Measurements from ENCODE around the gene PARVB.

The PARVB gene

DNA sequence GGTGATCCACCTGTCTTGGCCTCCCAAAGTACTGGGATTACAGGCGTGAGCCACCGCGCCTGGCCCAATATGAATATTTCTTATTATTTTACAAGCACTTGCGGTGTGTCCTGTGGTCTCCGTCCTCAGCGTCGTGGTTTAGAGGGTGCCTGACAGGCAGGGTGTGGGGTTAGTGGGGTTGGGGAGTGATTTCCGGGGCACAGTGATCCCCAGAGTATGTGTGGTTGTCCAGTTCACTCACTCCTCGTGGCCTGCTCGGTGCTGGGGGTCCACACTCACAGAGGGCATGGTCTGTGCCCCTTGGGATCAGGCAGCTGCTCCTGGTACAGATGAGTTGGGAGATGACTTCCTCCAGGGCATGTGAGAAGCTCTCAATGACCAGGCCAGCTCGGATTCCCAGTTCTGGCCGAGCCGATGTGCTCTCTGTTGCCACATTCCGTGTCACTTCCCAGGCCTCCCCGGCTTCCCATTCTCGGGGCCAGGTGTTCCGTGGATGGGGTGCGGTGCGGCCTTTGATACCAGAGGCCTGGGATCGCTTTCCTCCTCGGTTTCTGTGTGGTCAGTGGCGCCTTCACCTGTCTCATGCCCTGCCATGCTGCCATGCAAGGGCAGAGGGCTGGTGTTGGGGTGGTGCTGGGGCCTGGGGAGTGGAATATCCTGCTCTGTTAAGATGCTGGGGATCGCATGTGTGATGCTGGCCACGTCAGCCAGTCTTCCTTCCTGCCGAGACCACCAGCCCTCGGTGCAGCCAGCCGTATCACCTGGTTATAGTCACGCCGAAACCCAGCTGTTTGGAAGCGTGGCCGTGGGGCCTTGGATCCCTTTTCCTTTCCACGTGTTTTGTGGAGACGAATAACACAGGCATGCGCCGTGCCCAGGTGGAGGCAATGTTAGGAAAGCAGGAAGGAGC lies 39.6 kb downstream of the PARVB start:
- DNase-seq = no peak

DNA sequence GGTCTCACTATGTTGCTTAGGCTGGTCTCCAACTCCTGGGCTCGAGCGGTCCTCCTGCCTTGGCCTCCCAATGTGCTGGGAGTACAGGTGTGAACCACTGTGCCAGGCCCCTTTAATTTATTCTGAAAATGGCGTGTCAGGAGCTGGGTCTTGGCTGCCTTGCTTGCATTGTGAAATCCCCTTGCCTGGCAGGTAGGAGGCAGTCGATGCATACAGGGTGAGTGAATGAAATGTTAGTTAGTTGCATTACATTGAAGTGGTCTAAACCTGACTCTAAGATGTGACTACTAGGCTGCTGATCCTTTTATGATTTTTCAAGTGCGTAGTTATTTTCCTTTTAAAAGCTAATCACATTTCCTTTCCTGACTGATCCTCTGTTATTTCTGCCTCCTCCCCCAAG lies 42.9 kb downstream of the PARVB start:
- DNase-seq = no peak

DNA sequence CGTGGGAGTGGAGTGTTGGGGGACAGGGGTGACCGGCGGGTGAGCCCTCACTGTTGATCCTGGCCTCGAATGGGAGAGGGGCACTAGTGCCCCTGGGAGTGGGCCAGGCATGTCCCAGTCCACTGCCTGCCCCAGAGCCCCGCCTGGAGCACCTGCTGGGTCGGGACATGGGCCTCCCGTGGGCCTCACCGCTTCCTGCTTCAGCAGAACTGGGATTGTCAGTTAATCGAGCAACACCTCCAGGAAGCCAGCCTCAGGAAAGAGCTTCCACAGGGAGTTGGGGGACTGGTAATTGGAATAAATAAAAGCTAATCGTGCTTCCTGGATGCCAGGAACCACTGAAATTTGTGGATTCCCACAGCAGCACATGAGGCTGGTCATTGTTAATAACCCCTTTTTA lies 43.8 kb downstream of the PARVB start:
- no peak for DNase-seq

DNA sequence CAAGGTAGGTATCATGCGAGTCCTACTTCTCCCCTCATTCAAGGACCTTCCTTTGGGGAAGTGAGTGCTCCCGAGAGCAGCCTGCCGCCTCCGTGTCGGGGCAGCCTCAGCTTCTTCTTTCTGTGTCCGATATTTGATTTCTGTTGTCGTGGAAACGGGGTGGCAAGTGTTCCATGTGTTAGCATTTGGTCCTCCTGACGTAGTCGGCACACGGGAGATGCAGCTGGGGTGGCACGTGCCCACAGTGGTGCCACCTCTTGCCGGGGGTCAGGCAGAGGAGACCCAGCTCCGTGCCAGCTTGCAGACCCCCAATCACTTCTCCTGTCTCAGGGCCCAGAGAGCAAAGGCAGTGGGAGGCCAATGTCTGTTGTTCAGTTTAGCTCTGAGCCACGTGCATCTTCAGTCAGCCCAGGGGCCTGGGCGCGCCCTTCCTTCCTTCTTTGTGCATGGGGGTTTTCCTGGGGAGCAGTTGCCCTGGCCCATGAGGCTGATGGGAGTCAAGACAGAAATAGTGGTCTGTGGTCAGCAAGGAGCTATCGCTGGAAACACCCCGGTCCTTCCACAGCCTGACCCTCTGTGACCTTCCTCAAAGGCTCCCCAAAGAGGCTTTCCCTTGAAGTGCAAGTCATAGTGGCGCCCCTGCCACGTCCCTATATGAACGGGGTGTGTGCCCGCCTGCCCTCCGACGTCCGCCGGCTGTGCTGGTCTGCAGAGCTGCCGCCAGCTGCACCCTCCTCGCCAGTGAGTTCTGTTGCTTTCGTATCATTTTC lies 44.5 kb downstream of the PARVB start:
- peak; percentile 81 for DNase-seq

DNA sequence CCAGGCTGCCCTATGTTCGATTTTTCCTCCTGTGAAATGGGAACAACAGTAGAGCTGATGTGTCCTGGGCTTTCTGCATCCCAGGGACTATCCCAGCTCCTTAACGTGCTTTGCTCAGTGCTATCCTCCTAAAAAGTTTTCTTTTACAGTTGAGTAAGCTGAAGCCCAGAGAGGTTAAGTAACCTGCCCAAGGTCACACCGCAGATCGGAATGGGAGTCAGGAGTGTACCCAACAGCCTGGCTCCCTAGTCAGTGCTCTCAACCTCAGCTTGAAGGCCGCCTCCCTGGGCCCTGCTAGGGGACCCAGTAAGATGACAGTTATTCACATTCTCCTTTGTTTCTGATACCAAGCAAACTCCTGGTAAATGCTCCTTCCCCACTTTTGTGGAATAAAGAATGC lies 45.9 kb downstream of the PARVB start:
- DNase-seq = no peak

DNA sequence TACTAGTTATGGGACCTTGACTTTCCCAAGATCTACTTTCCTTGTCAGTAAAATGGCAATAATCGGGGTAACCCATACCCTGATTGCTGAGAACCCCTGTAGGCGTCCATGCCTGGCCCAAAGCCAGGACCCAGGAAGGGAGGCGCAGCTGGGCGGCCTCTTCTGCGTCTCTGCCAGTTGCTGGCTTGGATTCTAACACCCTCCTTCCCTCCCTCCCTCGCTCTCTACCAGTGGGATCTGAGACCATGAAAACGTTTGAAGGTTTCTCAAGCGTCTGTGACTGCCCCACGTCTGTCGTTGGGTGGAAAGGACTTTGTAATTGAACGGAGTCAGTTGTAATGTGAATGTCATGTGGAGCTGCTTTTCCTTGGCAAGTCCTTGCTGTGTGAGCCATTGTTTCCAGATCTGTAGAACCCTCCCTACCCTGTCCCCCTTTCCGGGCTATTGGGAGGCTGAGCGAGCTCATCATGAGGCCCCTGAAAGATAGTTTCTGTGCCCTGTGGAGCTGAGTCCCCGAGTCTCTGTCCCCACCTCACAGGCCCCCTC lies 47.8 kb downstream of the PARVB start:
- DNase-seq = no peak

DNA sequence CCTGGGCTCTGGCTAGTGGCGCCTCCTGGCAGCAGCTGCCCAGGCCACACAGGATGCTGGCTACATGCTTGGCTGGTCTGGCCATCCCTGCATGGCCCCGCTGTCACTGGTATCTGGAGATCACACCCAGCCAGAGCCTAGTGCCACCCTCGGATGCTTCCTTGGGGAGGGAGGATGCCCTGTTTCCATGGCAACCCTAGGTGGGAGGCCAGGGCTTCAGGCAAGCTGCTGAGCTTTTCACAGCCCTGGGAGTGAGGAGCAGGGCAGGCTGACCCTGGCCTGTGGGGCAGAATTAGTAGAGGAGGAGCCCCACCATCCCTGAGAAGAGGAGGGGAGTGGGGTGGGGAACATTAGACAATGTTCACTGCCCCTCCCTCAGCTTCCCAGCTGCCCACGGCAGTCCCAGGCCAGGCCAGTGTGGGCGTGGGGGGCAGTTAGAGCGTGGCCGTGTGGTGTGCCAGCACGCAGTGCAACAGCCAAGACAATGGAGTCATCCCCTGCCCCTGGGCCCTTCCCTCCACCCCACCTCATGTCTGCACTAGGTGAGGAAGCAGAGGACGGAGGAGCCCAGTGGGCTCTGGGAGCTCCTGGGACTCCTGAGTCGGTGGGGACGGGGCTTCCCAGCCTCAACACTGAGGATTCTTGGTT lies 50.4 kb downstream of the PARVB start:
- no peak for DNase-seq

DNA sequence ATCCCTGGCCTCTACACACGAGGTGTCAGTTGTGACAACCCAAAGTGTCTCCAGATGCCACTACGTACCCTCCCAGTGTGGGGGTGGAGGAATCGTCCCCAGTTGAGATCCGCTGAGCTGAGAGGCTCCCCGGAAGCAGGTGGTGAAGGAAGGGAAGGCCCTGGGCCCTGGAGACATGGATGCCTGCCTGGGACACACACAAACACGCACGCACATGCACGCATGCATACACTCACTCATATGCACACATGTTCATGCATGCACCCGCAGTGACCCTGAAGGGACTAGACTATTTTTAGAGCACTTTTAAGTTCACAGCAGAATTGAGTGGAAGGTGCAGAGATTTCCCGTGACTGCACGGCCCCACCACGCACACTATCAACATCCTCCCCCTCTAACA lies 50.9 kb downstream of the PARVB start:
- DNase-seq = no peak

DNA sequence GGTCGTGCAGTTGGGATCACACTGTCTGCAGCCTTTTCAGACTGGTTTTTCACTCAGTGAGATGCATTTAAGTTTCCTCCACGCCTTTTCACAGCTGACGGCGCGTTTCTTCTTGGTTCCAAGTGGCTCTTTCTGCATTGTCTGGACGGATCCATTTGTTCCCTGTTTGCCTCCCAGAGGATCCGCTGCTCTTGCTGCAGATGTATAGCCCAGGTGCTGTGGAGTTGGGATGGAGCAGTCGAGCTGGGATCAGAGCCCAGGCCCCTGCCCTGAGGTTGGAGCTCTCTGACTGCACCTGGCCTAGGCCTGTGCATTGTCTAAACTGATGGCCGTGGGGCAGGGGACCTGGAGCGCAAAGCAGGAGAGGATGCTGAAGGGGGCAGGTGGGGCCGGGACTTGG lies 51.6 kb downstream of the PARVB start:
- no peak for DNase-seq

DNA sequence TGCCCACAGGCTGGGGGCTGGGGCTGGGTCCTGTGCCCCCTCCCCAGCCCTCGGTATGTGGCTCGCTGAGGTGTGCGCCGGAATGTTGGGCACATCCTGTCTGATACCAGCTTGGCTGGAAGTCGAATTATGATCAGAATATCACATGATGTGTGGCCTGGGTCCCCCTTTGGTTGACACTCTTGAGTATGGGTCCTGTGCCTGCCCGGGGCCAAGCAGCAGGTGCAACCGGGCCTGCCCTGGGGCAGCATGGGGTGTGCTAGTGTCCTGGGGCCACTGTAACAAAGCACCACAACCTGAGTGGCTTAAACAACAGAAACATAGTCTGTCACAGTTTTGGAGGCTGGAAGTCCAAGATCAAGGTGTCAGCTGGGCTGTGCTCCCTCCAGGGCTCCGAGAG lies 52.7 kb downstream of the PARVB start:
- no peak for DNase-seq

DNA sequence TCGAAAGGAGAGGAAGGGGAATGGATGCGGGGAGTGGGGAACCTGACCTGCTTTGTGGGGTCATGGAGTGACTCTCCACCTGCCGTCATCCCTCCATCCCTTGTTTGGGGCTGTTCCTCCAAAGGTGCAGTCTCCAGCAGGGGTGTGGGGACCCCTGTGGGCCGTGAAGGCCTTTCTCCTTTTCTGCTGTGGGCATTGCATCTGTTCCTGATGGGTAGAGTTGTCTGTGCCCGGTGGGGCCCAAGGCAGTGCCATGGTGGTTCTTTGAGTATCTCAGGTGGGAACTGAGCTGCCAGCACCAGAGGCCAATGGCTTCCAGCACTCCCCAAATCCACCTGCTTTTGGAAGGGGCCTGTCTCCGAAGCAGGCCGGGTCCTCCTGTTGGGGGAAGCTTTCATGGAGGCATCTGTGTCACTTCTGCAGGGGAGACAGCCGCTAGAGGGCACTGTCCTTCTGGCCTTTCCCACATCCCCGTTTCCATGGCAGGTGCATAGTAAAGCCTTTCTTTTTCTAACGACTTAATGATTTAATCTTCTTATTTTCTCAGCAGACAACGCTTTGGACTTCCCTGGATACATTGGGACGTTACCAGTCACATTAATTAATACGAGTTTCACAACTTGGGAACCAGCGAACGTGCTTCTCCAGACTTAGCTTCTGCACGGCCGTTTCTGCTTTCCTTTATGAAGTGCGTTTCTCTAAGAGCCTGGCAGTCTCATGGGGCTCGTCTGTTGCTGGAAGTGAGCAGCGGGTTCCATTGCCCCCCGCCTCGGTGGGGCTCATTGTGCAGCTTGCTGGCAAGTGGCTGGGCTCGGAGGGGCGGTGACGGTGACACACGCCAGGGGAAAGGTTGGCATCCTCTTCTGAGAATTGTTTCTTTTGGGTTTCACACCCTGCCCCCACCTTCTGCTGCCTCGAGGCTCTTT lies 57.1 kb downstream of the PARVB start:
- DNase-seq = peak; percentile 57

DNA sequence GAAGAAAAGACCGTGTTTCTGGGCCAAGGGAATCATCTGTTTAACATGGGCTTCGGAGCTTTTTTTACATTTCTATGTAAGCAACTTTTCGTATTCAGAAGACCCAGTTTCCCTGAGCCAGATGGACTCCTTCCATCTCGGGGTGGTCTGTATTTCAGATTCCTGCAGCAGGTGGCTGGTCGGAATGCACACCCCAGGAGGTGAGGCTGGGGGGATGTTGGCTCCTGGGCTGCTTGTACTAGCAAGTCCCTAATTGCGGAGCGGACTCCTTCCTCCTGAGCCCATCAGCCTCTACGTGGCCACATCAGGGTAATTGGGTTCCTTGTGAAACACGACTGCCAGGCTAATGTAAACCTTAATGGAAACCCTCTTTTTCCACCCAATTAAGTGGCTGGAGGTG lies 58.7 kb downstream of the PARVB start:
- DNase-seq = no peak

DNA sequence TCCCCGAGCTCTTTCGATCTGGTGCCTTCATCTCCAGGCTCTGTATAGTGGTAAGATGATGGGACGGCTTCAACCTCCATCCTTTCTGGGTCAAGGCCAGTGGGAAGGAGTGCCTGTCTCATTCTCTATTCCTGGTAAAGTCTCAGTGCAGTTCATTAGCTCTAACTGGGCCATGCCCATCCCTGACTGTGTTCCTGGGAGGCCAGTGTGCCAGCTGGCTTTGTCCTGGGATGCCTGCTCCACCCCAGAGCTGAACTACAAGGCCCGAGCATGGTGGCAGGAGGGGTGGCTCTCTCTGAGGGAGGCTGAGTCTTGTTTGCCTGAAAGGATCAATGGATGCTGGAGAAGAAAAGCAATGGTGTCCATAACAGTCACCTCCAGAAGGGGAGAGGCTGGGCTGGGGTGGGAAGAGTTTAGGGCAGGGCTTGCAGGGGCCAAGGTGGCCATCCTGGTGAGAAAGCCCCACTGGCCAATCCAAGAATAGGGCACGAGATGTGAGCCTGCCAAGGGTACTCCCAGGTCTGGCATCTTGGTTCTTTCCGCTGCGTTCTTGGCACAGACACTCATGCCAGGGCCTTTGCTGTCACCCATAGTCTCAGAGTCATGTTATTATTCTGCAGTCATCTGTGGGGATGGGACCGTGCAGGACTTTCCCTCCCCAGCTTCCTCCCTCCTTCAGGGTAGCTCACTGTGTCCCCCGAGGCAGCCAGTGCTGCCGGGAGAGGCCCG lies 60.1 kb downstream of the PARVB start:
- DNase-seq = no peak

DNA sequence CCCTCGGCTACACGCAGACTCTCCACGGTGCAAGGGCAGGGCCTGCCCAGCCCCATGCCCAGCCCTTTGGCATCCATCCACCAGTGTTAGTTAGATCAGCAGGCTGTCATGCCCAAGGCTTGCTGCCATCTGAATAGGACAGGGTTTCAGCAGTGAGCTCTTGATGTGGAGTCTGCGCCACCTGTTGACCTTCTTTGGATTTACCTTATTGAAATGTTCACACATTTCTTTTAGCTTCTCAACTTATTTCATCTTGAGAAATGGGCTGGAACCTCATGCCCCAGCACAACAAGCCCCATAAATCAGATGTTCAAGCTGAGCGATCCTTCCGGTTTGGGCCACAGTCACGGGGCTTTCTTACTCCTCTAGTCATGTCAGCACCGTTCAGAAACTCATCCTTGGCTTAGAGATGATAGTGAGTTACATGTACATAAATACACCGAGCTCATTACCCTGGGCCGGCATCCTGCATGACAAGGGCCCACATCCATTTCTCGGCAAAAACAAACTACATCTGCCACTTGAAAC lies 61.7 kb downstream of the PARVB start:
- DNase-seq = peak; percentile 14

DNA sequence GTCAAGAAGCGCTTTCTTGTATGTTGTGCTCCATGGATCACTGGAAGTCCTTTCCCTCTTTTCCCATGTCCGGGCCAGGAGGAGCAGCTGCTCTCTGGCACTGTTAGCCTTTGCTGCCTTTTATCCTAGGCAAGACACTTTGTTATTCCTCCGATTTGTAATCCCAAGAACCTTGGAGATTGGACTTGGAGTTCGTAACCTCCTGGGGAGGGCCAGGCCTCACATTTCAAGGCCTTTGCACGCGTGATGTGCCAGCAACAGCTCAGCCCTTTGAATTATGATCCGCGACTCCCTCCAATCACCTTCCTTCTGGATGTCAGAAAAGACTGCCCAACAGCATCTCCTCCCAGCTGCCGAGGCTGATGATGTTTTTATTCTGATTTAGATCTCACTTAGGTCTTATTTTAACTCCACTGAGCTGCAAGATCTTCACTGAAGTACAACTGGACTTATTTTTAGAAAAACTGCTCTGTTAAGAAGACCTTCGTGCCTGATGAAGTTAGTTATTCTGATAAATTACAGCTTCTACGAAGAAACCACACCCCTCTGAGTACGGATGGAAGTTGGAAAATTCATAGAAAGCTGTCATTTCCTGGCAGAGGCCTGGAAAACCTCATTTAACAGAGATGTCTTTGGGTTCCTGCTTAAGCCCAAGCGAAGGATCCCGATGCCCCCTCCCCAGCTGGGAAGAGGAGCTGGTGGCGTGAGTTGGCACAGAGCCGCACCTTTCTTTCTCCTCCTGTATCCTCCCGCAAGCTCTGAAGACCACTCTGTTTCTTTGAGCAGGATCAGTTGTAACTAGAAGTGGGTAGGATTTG lies 62.4 kb downstream of the PARVB start:
- no peak for DNase-seq

DNA sequence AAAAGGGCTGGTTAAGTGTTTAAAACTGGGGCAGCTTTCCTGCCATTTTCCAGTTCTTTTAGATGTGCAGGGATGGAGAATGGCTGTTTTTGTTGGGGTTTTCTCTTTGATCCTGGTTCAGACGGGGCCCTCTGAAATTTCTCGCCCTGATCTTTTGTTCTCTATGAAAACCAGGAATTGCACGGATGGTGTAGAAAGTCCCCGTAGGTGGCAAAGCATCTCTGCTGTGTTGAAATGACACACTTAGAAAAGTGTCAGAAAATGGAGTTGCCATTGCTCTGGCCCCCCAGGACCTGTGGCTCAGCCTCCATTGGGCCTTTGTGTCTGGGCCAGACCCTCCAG lies 63.0 kb downstream of the PARVB start:
- DNase-seq = no peak

DNA sequence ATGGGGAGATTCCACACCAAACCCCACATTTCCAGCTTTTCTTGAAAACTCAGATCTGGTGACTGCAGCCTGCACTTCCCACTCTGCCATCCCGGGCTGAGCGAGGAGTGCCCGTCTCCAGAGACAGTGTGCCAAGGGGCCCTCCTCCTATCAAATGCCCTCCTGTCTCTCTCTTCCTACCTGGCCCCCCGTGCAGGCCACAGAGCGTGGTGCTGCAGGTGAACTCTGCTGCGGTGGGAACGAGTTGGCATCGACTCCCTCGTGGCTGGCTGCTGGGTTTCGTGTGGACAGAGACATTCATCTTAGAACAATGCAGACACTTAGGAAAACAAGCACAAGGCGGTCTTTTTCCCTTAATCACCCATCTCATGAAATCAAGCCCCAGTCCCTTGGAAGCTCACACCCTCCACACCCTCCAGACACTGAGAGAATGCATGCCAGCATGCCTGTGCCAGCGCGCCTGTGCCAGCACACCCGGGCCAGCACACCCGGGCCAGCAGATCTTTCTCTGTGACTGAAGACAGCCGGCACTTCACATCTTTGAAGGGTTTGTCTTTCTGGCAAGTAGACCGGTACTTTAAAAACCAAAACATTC lies 65.0 kb downstream of the PARVB start:
- no peak for DNase-seq

DNA sequence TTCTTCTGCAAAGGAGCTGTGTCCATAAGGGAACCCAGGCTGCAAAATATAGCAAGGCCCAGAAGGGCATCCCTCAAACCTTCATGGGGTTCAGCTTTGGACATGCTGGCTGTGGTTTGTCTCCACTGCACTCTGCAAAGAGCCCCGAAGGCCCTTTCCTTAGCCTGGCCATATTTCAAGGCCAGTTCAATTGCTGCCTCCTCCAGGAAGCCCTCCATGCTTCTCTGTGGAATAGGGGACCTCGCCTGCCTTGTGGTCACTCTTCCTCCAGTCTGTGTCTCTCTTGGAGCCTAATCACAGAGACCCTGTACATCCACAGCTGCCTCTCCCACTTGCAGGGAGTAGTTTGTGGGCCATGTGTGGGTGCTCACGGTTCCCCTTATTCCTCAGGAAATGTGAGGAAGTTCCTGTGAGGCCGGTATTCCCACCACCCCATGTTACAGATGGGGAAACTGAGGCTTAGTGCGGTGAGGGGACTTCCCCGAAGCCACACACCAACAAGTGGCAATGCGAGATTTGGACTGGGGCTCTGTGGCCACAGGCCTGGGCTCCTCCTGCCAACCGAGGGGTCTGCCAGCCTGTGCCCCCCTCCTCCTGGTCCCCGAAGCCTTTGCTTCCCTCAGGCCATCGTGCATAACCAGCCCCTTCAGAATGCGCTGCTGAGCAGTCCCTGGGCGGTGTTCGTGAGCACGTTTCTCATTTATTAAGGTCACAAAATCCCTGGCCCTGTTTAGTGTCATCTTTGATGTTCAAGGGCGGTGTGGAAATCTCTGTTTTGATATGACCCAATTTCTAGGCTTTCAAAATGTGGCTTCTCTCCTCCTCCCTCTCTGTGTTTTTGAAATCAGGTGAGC lies 65.8 kb downstream of the PARVB start:
- no peak for DNase-seq

DNA sequence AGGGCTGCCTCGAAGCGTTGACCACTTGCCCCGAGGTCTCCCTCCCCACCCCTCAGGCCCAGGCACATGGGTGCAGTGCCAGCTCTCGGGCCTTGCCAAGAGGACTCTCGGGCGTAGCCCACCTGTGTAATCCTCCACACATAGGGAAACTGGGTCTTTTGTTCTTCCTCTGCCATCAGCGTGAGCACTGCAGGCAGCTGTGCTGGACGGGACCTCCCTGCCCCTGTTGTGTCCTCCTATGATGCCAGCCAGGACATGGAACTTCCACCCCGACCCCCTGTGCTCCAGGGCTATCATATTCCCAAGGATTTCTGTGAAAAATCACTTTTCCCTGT lies 66.4 kb downstream of the PARVB start:
- DNase-seq = no peak

Measured in CD4-positive, alpha-beta T cell treated with Interferon gamma for 1 hour (primary cell).